A673 (cell line): ENCODE data around the gene LRP11. TPM values are rescaled to one million over a fixed set of nuclear protein-coding genes. Genes with fewer than 3 reads are reported as not detected.

Experiments
- BruUV-seq: library from RNA; stranded (reverse); fragments of 400-500 nt; replicated peaks from 2 replicates; lab custom pipeline; 2021; lab: Mats Ljungman, UMichigan
- CTCF ChIA-PET: fragments of 300-600 bp; sonication (Branson Sonifier 250); formaldehyde crosslinking; loops from one replicate; lab custom pipeline; 2022; ENCODE audit warnings: antibody characterized with exemption; lab: Charles Lee
- POLR2A ChIA-PET: fragments of 300-600 bp; sonication (Branson Sonifier 250); formaldehyde crosslinking; loops from one replicate; lab custom pipeline; 2022; ENCODE audit warnings: antibody characterized with exemption; ENCODE audit not compliant: low non-redundant PET; lab: Charles Lee
- DNase-seq: peaks from one replicate; pipeline ENCODE4 v3.0.0-alpha.2; 2015; ENCODE audit warnings: low spot score
- H3K27ac ChIP-seq: fragments of 200-600 bp; sonication (generic); 2 replicates; pipeline ENCODE4 v1.5.1; 2016; ENCODE audit warnings: mixed run types, low read depth, mild to moderate bottlenecking, mixed read lengths, antibody characterized with exemption, low read length; ENCODE audit not compliant: poor library complexity, severe bottlenecking
- H3K27me3 ChIP-seq: fragments of 200-600 bp; sonication (generic); replicated peaks from 2 replicates; pipeline ENCODE4 v1.6.1; 2017; ENCODE audit warnings: mixed run types, low read depth, mild to moderate bottlenecking, mixed read lengths, antibody characterized with exemption, low read length; ENCODE audit not compliant: insufficient read depth, poor library complexity
- H3K36me3 ChIP-seq: fragments of 200-600 bp; sonication (generic); 2 replicates; pipeline ENCODE4 v1.6.1; 2016; ENCODE audit warnings: mixed run types, mild to moderate bottlenecking, mixed read lengths, antibody characterized with exemption, low read length; ENCODE audit not compliant: insufficient read depth, poor library complexity, severe bottlenecking
- H3K4me1 ChIP-seq: fragments of 200-600 bp; sonication (generic); 2 replicates; pipeline ENCODE4 v1.6.1; 2017; ENCODE audit warnings: mixed run types, mild to moderate bottlenecking, mixed read lengths, antibody characterized with exemption, low read length; ENCODE audit not compliant: insufficient read depth, poor library complexity, severe bottlenecking
- H3K4me3 ChIP-seq: fragments of 200-600 bp; sonication (generic); 2 replicates; pipeline ENCODE4 v1.5.1; 2016; ENCODE audit warnings: low read depth, mixed run types, mild to moderate bottlenecking, mixed read lengths, low read length; ENCODE audit not compliant: poor library complexity, severe bottlenecking
- H3K9me3 ChIP-seq: fragments of 200-600 bp; sonication (generic); 2 replicates; pipeline ENCODE4 v1.6.1; 2016; ENCODE audit warnings: mixed run types, low read depth, mild to moderate bottlenecking, mixed read lengths, antibody characterized with exemption, low read length; ENCODE audit not compliant: poor library complexity, severe bottlenecking
- EZH2 ChIP-seq: fragments of 200-600 bp; sonication (generic); IDR thresholded peaks from 2 replicates; pipeline ENCODE4 v1.6.1; 2017; ENCODE audit warnings: borderline replicate concordance, low read depth, mild to moderate bottlenecking, mixed read lengths, antibody characterized with exemption, low read length; ENCODE audit not compliant: poor library complexity, severe bottlenecking
- intact Hi-C: fragments of 100-400 bp; cut with micrococcal nuclease; formaldehyde crosslinking; loops from one replicate; pipeline ENCODE4 v1.10.0; 2022; ENCODE audit not compliant: unreplicated experiment
- total RNA-seq: library from RNA; stranded (reverse); gene quantifications from 2 replicates; pipeline ENCODE4 v1.2.3, GENCODE V29; 2021
- TF ChIP-seq, protein P1 (sequence below): fragments of 300-800, 200-600 bp; sonication (generic); conservative IDR thresholded peaks from 2 replicates; pipeline ENCODE4 v1.5.1; 2017; ENCODE audit warnings: low read depth, mild to moderate bottlenecking, antibody characterized with exemption, low read length, moderate library complexity, mixed read lengths

LRP11 gene
- total RNA-seq, 1 experiment from 2014 or later, result 56.1 TPM

- ChIA-PET CTCF (no interaction called here), POLR2A (no interaction called here)
- no peak for TF ChIP-seq EZH2
- Histone ChIP-seq H3K4me3 (no peak overlapping the region), H3K27ac (no peak overlapping the region), H3K36me3 (no peaks in the 10 kb centered on the region), H3K27me3 (no peaks in the 10 kb centered on the region), H3K4me1 (no peaks in the 10 kb centered on the region), H3K9me3 (no peaks in the 10 kb centered on the region)
- DNase-seq, result no peak
- intact Hi-C loops, result no loop called here
- BruUV-seq, result no TSS peak
Measured at GRCh38 chr6:149889326-149889725, 25.2 kb upstream of the LRP11 start.

- no peak for DNase-seq
- Histone ChIP-seq H3K9me3 (no peaks in the 10 kb centered on the region), H3K27me3 (no peaks in the 10 kb centered on the region), H3K27ac (no peak overlapping the region), H3K4me3 (no peak overlapping the region), H3K36me3 (no peaks in the 10 kb centered on the region), H3K4me1 (no peaks in the 10 kb centered on the region)
- no TSS peak for BruUV-seq
- ChIA-PET CTCF (no interaction called here), POLR2A (no interaction called here)
- TF ChIP-seq, protein P1, sequence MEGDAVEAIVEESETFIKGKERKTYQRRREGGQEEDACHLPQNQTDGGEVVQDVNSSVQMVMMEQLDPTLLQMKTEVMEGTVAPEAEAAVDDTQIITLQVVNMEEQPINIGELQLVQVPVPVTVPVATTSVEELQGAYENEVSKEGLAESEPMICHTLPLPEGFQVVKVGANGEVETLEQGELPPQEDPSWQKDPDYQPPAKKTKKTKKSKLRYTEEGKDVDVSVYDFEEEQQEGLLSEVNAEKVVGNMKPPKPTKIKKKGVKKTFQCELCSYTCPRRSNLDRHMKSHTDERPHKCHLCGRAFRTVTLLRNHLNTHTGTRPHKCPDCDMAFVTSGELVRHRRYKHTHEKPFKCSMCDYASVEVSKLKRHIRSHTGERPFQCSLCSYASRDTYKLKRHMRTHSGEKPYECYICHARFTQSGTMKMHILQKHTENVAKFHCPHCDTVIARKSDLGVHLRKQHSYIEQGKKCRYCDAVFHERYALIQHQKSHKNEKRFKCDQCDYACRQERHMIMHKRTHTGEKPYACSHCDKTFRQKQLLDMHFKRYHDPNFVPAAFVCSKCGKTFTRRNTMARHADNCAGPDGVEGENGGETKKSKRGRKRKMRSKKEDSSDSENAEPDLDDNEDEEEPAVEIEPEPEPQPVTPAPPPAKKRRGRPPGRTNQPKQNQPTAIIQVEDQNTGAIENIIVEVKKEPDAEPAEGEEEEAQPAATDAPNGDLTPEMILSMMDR, result no peak
- TF ChIP-seq EZH2, result no peak
- intact Hi-C loops, result no loop called here
Measured at GRCh38 chr6:149888659-149889058, 24.5 kb upstream of the LRP11 start.

GRCh38 chr6:149888093-149888492, 23.9 kb upstream of the LRP11 start:
- Histone ChIP-seq H3K27ac (no peak overlapping the region), H3K36me3 (no peaks in the 10 kb centered on the region), H3K9me3 (no peaks in the 10 kb centered on the region), H3K4me3 (no peak overlapping the region), H3K27me3 (no peaks in the 10 kb centered on the region), H3K4me1 (no peaks in the 10 kb centered on the region)
- intact Hi-C loops, result no loop called here
- CTCF ChIA-PET, result no interaction called here
- no TSS peak for BruUV-seq
- no peak for DNase-seq
- POLR2A ChIA-PET, result no interaction called here
- TF ChIP-seq, protein P1, result no peak
- no peak for TF ChIP-seq EZH2

DNA sequence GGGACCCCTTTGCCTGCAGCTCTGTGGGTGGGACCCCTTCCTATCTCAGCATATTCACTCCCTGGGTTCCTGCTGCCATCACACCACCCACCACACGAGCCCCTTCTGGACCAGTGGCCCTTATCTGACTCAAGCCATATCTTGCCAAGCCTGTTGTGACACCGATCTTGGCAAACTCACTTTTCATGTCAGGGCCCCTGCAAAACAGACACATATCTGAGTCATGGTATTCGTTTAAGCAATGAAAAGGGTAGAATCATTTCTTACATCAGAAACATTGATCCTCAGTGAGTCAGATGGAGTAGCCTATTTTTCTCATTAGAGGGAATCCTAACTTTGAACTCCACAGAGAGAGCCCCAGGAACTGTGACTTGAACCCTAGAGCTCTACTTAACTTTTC, 23.2 kb upstream of the LRP11 start:
- H3K27me3 ChIP-seq, result no peaks in the 10 kb centered on the region
- intact Hi-C loops, result no loop called here
- CTCF ChIA-PET, result no interaction called here

More for the DNA sequence above, 23.2 kb upstream of the LRP11 start:
- no peak overlapping the region for H3K27ac ChIP-seq
- no TSS peak for BruUV-seq
- POLR2A ChIA-PET, result no interaction called here
- H3K9me3 ChIP-seq, result no peaks in the 10 kb centered on the region
- H3K4me3 ChIP-seq, result no peak overlapping the region
- no peak for DNase-seq
- H3K36me3 ChIP-seq, result no peaks in the 10 kb centered on the region
- H3K4me1 ChIP-seq, result no peaks in the 10 kb centered on the region
- TF ChIP-seq EZH2, result no peak
- TF ChIP-seq, protein P1, result no peak
